ENCODE measurements around the gene ZNF821. TPM values are rescaled to one million over a fixed set of nuclear protein-coding genes. Genes with fewer than 3 reads are reported as not detected.

ZNF821 gene
- total RNA-seq, 4 donors from 2014 or later = 2.5 to 8.2 (median 4.0) TPM

- no peak for DNase-seq
- Histone ChIP-seq H3K36me3 (peaks cover 0 to 12% (median 0%) of the 10 kb centered on the region in 3 donors), H3K27me3 (no peaks in the 10 kb centered on the region), H3K4me1 (peaks cover 0 to 79% (median 32%) of the 10 kb centered on the region in 3 donors), H3K9me3 (no peaks in the 10 kb centered on the region), H3K4me3 (no peak overlapping the region), H3K27ac (no peak overlapping the region)
- WGBS, 2 donors = 70 to 71% methylated on average over 2 of the region's 2 CpGs
- TF ChIP-seq CTCF (IDR thresholded peaks at IDR 0.05) (no peak), POLR2A (IDR thresholded peaks at IDR 0.05) (no peak)
- intact Hi-C loops (cut with DNase I) = no loop called here
Measured at GRCh38 chr16:71903608-71904007, 19.6 kb upstream of the ZNF821 start.

GRCh38 chr16:71902656-71903365, 18.8 kb upstream of the ZNF821 start:
- 83 to 89% methylated on average over 5 of the region's 5 CpGs for WGBS, 2 donors
- Histone ChIP-seq H3K36me3 (peaks cover 0 to 12% (median 0%) of the 10 kb centered on the region in 3 donors), H3K27ac (no peak overlapping the region), H3K4me1 (peaks cover 5 to 79% (median 33%) of the 10 kb centered on the region in 3 donors), H3K4me3 (no peak overlapping the region), H3K9me3 (no peaks in the 10 kb centered on the region), H3K27me3 (no peaks in the 10 kb centered on the region)
- TF ChIP-seq CTCF (IDR thresholded peaks at IDR 0.05) (no peak), POLR2A (IDR thresholded peaks at IDR 0.05) (no peak)
- no peak for DNase-seq
- intact Hi-C loops (cut with DNase I) = no loop called here

GRCh38 chr16:71899171-71899570, 15.2 kb upstream of the ZNF821 start:
- TF ChIP-seq CTCF (IDR thresholded peaks at IDR 0.05) (no peak), POLR2A (IDR thresholded peaks at IDR 0.05) (no peak)
- Histone ChIP-seq H3K4me3 (no peak overlapping the region), H3K27me3 (no peaks in the 10 kb centered on the region), H3K36me3 (no peaks in the 10 kb centered on the region), H3K4me1 (peaks cover 10 to 75% (median 39%) of the 10 kb centered on the region in 3 donors), H3K27ac (no peak overlapping the region), H3K9me3 (no peaks in the 10 kb centered on the region)
- intact Hi-C loops (cut with DNase I) = no loop called here
- DNase-seq = no peak
- 87 to 96% methylated on average over 4 of the region's 4 CpGs for WGBS, 2 donors

- 33 to 35% methylated on average over 15 of the region's 15 CpGs for WGBS, 2 donors
- peak overlapping the region in 3 of 4 donors; percentile 98 to 99 (median 98) for H3K27ac ChIP-seq
- TF ChIP-seq CTCF (IDR thresholded peaks at IDR 0.05) = no peak
- TF ChIP-seq POLR2A (IDR thresholded peaks at IDR 0.05) = no peak
- H3K4me1 ChIP-seq = peaks cover 10 to 64% (median 36%) of the 10 kb centered on the region in 3 donors
- intact Hi-C loops (cut with DNase I) = no loop called here
- no peaks in the 10 kb centered on the region for H3K27me3 ChIP-seq
- no peaks in the 10 kb centered on the region for H3K9me3 ChIP-seq
- DNase-seq = no peak
- no peaks in the 10 kb centered on the region for H3K36me3 ChIP-seq
- H3K4me3 ChIP-seq = peak overlapping the region; percentile 76 to 91 (median 84)
Measured at GRCh38 chr16:71896764-71897368, 12.9 kb upstream of the ZNF821 start.

- 0% methylated on average over 12 to 20 of the region's 44 CpGs for WGBS, 2 donors
- DNase-seq = no peak
- Histone ChIP-seq H3K36me3 (no peaks in the 10 kb centered on the region), H3K27me3 (no peaks in the 10 kb centered on the region), H3K9me3 (no peaks in the 10 kb centered on the region), H3K4me1 (peaks cover 10 to 54% (median 33%) of the 10 kb centered on the region in 3 donors), H3K4me3 (peak overlapping the region; percentile 76 to 91 (median 84)), H3K27ac (peak overlapping the region; percentile 96 to 99 (median 98))
- intact Hi-C loops (cut with DNase I) = no loop called here
- TF ChIP-seq POLR2A (IDR thresholded peaks at IDR 0.05) = no peak
- no peak for TF ChIP-seq CTCF (IDR thresholded peaks at IDR 0.05)
Measured at GRCh38 chr16:71895679-71896365, 11.8 kb upstream of the ZNF821 start.

All from esophagus squamous epithelium (tissue), 5 donors.